WTC11 (cell line): Measurements from ENCODE around the gene FGF18. TPM values are rescaled to one million over a fixed set of nuclear protein-coding genes. Genes with fewer than 3 reads are reported as not detected.

ENCODE experiments used
- ATAC-seq: fragments of 200-7000 bp; cut with Tn5 transposase; 2 replicates; pipeline ENCODE4 v1.10.0; 2021; ENCODE audit warnings: mild to moderate bottlenecking, moderate library complexity
- CTCF ChIA-PET: fragments of 300-600 bp; sonication (Branson Sonifier 250); formaldehyde crosslinking; loops from one replicate; lab custom pipeline; 2021; ENCODE audit warnings: antibody characterized with exemption; lab: Charles Lee
- POLR2A ChIA-PET: fragments of 350-600 bp; sonication (Branson Sonifier 250); formaldehyde crosslinking; loops from one replicate; lab custom pipeline; 2021; ENCODE audit warnings: antibody characterized with exemption; lab: Charles Lee
- DNase-seq: peaks from one replicate; pipeline ENCODE4 v3.0.0; 2021; ENCODE audit warnings: low spot score
- H3K27ac Mint-ChIP-seq: 2 replicates; pipeline ENCODE4 v1.8.0; 2021; ENCODE audit warnings: mixed read lengths
- H3K27me3 Mint-ChIP-seq: 2 replicates; pipeline ENCODE4 v1.8.0; 2021; ENCODE audit warnings: low read depth, mild to moderate bottlenecking, moderate library complexity, mixed read lengths
- H3K36me3 Mint-ChIP-seq: 2 replicates; pipeline ENCODE4 v1.8.0; 2021; ENCODE audit warnings: mixed read lengths
- H3K4me1 Mint-ChIP-seq: 2 replicates; pipeline ENCODE4 v1.8.0; 2022; ENCODE audit warnings: mixed read lengths
- H3K4me3 Mint-ChIP-seq: 2 replicates; pipeline ENCODE4 v1.8.0; 2021; ENCODE audit warnings: mild to moderate bottlenecking, moderate library complexity, mixed read lengths
- H3K9me3 Mint-ChIP-seq: 2 replicates; pipeline ENCODE4 v1.8.0; 2021; ENCODE audit warnings: mixed read lengths
- CBFB ChIP-seq: sonication (generic); formaldehyde crosslinking; IDR thresholded peaks from 2 replicates; pipeline ENCODE4 v1.8.1; 2022; ENCODE audit warnings: mild to moderate bottlenecking, low read depth, missing genetic modification reagents
- CREB1 ChIP-seq: sonication (generic); formaldehyde crosslinking; IDR thresholded peaks from 2 replicates; pipeline ENCODE4 v1.8.0; 2023; ENCODE audit warnings: mild to moderate bottlenecking, missing genetic modification reagents
- ETV6 ChIP-seq: sonication (generic); formaldehyde crosslinking; IDR thresholded peaks from 2 replicates; pipeline ENCODE4 v1.8.1; 2022; ENCODE audit warnings: mild to moderate bottlenecking, missing genetic modification reagents
- GABPB1 ChIP-seq: sonication (generic); formaldehyde crosslinking; IDR thresholded peaks from 2 replicates; pipeline ENCODE4 v1.8.1; 2023; ENCODE audit warnings: mild to moderate bottlenecking, missing genetic modification reagents
- GRHL2 ChIP-seq: fragments of 250-450 bp; sonication (Bioruptor Pico); IDR thresholded peaks from 2 replicates; pipeline ENCODE4 v1.8.0; 2022; ENCODE audit warnings: mild to moderate bottlenecking, moderate library complexity; ENCODE audit not compliant: insufficient replicate concordance, severe bottlenecking
- HMGA2 ChIP-seq: fragments of 250-450 bp; sonication (Bioruptor Pico); IDR thresholded peaks from 2 replicates; pipeline ENCODE4 v1.4.0; 2021; ENCODE audit warnings: mild to moderate bottlenecking, moderate library complexity
- JUN ChIP-seq: sonication (generic); formaldehyde crosslinking; IDR thresholded peaks from 2 replicates; pipeline ENCODE4 v1.8.0; 2023; ENCODE audit warnings: mild to moderate bottlenecking, missing genetic modification reagents
- MXD4 ChIP-seq: fragments of 250-450 bp; sonication (Bioruptor Pico); IDR thresholded peaks from 2 replicates; pipeline ENCODE4 v1.8.0; 2021; ENCODE audit warnings: mild to moderate bottlenecking, moderate library complexity, borderline replicate concordance
- MYBL2 ChIP-seq: sonication (generic); formaldehyde crosslinking; IDR thresholded peaks from 2 replicates; pipeline ENCODE4 v1.8.1; 2023; ENCODE audit warnings: mild to moderate bottlenecking, moderate library complexity, missing genetic modification reagents
- OVOL2 ChIP-seq: fragments of 250-450 bp; sonication (Bioruptor Pico); IDR thresholded peaks from 2 replicates; pipeline ENCODE4 v1.9.0; 2021; ENCODE audit warnings: mild to moderate bottlenecking, borderline replicate concordance
- PRRX2 ChIP-seq: fragments of 250-450 bp; sonication (Bioruptor Pico); IDR thresholded peaks from 2 replicates; pipeline ENCODE4 v1.8.0; 2021; ENCODE audit warnings: mild to moderate bottlenecking
- SP1 ChIP-seq: sonication (generic); formaldehyde crosslinking; conservative IDR thresholded peaks from 2 replicates; pipeline ENCODE4 v1.8.1; 2022; ENCODE audit warnings: missing genetic modification reagents
- TEAD1 ChIP-seq: sonication (generic); formaldehyde crosslinking; IDR thresholded peaks from 2 replicates; pipeline ENCODE4 v1.8.0; 2022; ENCODE audit warnings: mild to moderate bottlenecking, missing genetic modification reagents
- TEAD4 ChIP-seq: sonication (generic); formaldehyde crosslinking; IDR thresholded peaks from 2 replicates; pipeline ENCODE4 v1.8.0; 2022; ENCODE audit warnings: mild to moderate bottlenecking, missing genetic modification reagents
- TP53 ChIP-seq: sonication (generic); formaldehyde crosslinking; IDR thresholded peaks from 2 replicates; pipeline ENCODE4 v1.8.1; 2023; ENCODE audit warnings: mild to moderate bottlenecking, missing genetic modification reagents
- ZBTB21 ChIP-seq: sonication (generic); formaldehyde crosslinking; IDR thresholded peaks from 2 replicates; pipeline ENCODE4 v1.8.1; 2023; ENCODE audit warnings: mild to moderate bottlenecking, missing genetic modification reagents, borderline replicate concordance
- ZNF396 ChIP-seq: fragments of 250-450 bp; sonication (Bioruptor Pico); IDR thresholded peaks from 2 replicates; pipeline ENCODE4 v1.8.0; 2021; ENCODE audit warnings: mild to moderate bottlenecking, moderate library complexity, borderline replicate concordance
- total RNA-seq: library from RNA; stranded (reverse); gene quantifications from 3 replicates; pipeline ENCODE4 v1.2.3, GENCODE V29; 2021
- TF ChIP-seq, protein P1 (sequence below): sonication (generic); formaldehyde crosslinking; IDR thresholded peaks from 2 replicates; pipeline ENCODE4 v1.8.1; 2023; ENCODE audit warnings: mild to moderate bottlenecking, missing genetic modification reagents, borderline replicate concordance
- TF ChIP-seq, protein P2 (sequence below): sonication (generic); formaldehyde crosslinking; conservative IDR thresholded peaks from 2 replicates; pipeline ENCODE4 v1.8.1; 2022; ENCODE audit warnings: mild to moderate bottlenecking, missing genetic modification reagents
- TF ChIP-seq, protein P3 (sequence below): sonication (generic); formaldehyde crosslinking; IDR thresholded peaks from 2 replicates; pipeline ENCODE4 v1.8.0; 2023; ENCODE audit warnings: missing genetic modification reagents
- TF ChIP-seq, protein P4 (sequence below): sonication (generic); formaldehyde crosslinking; IDR thresholded peaks from 2 replicates; pipeline ENCODE4 v1.8.0; 2022; ENCODE audit warnings: mild to moderate bottlenecking, missing genetic modification reagents
- TF ChIP-seq, protein P5 (sequence below): sonication (generic); formaldehyde crosslinking; IDR thresholded peaks from 2 replicates; pipeline ENCODE4 v1.8.0; 2022; ENCODE audit warnings: mild to moderate bottlenecking, missing genetic modification reagents
- TF ChIP-seq, protein P6 (sequence below): sonication (generic); formaldehyde crosslinking; IDR thresholded peaks from 2 replicates; pipeline ENCODE4 v1.8.1; 2023; ENCODE audit warnings: mild to moderate bottlenecking, missing genetic modification reagents
- TF ChIP-seq, protein P7 (sequence below): sonication (generic); formaldehyde crosslinking; IDR thresholded peaks from 2 replicates; pipeline ENCODE4 v1.8.0; 2022; ENCODE audit warnings: mild to moderate bottlenecking, missing genetic modification reagents

FGF18 gene
- total RNA-seq, 1 experiment from 2014 or later = 0.72 TPM

DNA sequence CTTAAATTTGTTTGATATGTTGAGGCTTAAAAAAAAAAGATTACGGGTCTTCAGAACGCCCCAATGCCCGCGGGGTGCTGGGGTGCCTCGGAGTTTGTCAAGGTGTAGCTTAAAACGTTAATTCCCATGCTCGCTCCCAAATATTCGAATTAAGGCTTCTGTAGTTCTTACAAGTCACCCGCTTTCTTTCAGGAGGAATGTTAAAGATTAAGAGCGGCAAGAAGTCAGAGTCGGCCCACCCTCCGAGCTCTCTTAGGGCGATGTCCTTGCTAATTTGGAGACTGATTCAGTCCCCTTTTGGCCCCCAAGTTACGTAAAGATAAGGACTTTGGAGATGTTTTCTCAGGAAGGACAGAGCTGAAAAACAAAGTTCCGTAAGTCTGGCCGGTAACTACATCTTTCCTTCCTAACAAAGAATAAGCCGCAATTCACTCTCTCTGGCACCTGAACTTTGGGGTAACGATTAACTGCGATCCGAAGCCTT lies 32.5 kb upstream of the FGF18 start:
- peak overlapping the region; percentile 99 for H3K27ac Mint-ChIP-seq
- CTCF ChIA-PET = interaction anchor here (1.1 to 1.4 kb wide), 3 partner anchors 21 to 44 kb away, joined by 4 to 6 read pairs (median 5); no protein-coding TSS in a partner anchor
- peak overlapping the region; percentile 98 for H3K4me3 Mint-ChIP-seq
- TF ChIP-seq MYBL2 (CRISPR knock-in tag) (no peak), CREB1 (CRISPR knock-in tag) (no peak), SP1 (no peak)
- TF ChIP-seq, protein P1, sequence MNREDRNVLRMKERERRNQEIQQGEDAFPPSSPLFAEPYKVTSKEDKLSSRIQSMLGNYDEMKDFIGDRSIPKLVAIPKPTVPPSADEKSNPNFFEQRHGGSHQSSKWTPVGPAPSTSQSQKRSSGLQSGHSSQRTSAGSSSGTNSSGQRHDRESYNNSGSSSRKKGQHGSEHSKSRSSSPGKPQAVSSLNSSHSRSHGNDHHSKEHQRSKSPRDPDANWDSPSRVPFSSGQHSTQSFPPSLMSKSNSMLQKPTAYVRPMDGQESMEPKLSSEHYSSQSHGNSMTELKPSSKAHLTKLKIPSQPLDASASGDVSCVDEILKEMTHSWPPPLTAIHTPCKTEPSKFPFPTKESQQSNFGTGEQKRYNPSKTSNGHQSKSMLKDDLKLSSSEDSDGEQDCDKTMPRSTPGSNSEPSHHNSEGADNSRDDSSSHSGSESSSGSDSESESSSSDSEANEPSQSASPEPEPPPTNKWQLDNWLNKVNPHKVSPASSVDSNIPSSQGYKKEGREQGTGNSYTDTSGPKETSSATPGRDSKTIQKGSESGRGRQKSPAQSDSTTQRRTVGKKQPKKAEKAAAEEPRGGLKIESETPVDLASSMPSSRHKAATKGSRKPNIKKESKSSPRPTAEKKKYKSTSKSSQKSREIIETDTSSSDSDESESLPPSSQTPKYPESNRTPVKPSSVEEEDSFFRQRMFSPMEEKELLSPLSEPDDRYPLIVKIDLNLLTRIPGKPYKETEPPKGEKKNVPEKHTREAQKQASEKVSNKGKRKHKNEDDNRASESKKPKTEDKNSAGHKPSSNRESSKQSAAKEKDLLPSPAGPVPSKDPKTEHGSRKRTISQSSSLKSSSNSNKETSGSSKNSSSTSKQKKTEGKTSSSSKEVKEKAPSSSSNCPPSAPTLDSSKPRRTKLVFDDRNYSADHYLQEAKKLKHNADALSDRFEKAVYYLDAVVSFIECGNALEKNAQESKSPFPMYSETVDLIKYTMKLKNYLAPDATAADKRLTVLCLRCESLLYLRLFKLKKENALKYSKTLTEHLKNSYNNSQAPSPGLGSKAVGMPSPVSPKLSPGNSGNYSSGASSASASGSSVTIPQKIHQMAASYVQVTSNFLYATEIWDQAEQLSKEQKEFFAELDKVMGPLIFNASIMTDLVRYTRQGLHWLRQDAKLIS (CRISPR knock-in tag) = peak; percentile 72; the same call in 1 of the 2 replicates
- TF ChIP-seq, all 79 proteins: peak for 1
- ATAC-seq (no peak), DNase-seq (no peak)
- Mint-ChIP-seq H3K27me3 (no peaks in the 10 kb centered on the region; the same call in 1 of the 2 replicates), H3K4me1 (peaks cover 23% of the 10 kb centered on the region), H3K36me3 (peaks cover 40% of the 10 kb centered on the region), H3K9me3 (no peaks in the 10 kb centered on the region)
- POLR2A ChIA-PET = interaction anchor here (0.6 to 0.8 kb wide), 2 partner anchors 451 to 854 kb away, joined by 3 to 4 read pairs; no protein-coding TSS in a partner anchor

DNA sequence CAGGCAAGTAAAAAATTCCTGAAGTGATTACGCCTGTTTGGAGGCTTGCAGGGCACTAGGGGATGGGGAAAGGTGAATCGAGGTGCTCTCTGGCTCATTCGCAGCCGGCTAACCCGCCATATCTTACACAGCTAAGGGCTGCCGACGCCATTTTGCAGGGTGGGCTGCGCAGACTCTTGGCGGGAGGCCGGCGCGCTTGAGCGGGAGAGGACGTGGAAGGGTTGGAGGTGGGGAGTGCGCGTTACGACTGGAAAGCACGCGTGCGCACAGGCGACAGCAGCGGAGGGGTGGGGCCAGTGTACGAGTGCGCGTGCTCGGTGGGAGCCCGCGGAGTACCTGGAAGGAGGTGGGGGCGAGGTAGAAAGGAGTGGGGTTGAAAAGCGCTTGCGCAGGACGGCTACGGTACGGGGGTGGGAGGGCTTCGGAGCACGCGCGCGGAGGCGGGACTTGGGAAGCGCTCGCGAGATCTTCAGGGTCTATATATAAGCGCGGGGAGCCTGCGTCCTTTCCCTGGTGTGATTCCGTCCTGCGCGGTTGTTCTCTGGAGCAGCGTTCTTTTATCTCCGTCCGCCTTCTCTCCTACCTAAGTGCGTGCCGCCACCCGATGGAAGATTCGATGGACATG lies 32.0 kb upstream of the FGF18 start, which contains the start of gene NPM1:
NPM1 (plus strand) TSS at position 505 of the 625 bp plus-strand sequence; CDS start at position 605, 100 bp downstream.
- ChIA-PET POLR2A (interaction anchor here (0.8 kb wide), 1 partner anchor 452 kb away, joined by 3 read pairs; no protein-coding TSS in a partner anchor), CTCF (interaction anchor here (0.6 to 1.4 kb wide), 4 partner anchors 22 to 69 kb away, joined by 3 to 6 read pairs (median 4); no protein-coding TSS in a partner anchor)
- no peaks in the 10 kb centered on the region for H3K9me3 Mint-ChIP-seq
- DNase-seq (peak; percentile 97), ATAC-seq (peak; percentile 90)
- peak within 1 kb of the TSS; percentile 98 for H3K4me3 Mint-ChIP-seq
- H3K4me1 Mint-ChIP-seq = peaks cover 29% of the 10 kb centered on the region
- peak within 1 kb of the TSS; percentile 99 for H3K27ac Mint-ChIP-seq
- H3K36me3 Mint-ChIP-seq = peaks cover 46% of the 10 kb centered on the region
- no peaks in the 10 kb centered on the region; the same call in 1 of the 2 replicates for H3K27me3 Mint-ChIP-seq
- TF ChIP-seq TEAD4 (CRISPR knock-in tag) (peak; percentile 50), ZNF396 (CRISPR knock-in tag) (no peak), OVOL2 (CRISPR knock-in tag) (no peak), TEAD1 (CRISPR knock-in tag) (peak; percentile 54; the same call in 1 of the 2 replicates), PRRX2 (CRISPR knock-in tag) (no peak), GABPB1 (no peak), JUN (no peak; the same call in 1 of the 2 replicates), GRHL2 (CRISPR knock-in tag) (no peak), ZBTB21 (CRISPR knock-in tag) (no peak), MYBL2 (CRISPR knock-in tag) (no peak), ETV6 (CRISPR knock-in tag) (peak; percentile 83), TP53 (CRISPR knock-in tag) (no peak; the same call in 1 of the 2 replicates), CBFB (CRISPR knock-in tag) (no peak), HMGA2 (no peak), SP1 (no peak; the same call in 1 of the 2 replicates), CREB1 (CRISPR knock-in tag) (0 out of 2 replicates have a peak, but pooled peaks have one; percentile 37), MXD4 (CRISPR knock-in tag) (no peak)
- TF ChIP-seq, protein P2, sequence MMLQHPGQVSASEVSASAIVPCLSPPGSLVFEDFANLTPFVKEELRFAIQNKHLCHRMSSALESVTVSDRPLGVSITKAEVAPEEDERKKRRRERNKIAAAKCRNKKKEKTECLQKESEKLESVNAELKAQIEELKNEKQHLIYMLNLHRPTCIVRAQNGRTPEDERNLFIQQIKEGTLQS = no peak
- TF ChIP-seq, protein P3, sequence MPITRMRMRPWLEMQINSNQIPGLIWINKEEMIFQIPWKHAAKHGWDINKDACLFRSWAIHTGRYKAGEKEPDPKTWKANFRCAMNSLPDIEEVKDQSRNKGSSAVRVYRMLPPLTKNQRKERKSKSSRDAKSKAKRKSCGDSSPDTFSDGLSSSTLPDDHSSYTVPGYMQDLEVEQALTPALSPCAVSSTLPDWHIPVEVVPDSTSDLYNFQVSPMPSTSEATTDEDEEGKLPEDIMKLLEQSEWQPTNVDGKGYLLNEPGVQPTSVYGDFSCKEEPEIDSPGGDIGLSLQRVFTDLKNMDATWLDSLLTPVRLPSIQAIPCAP (CRISPR knock-in tag) = 0 out of 2 replicates have a peak, but pooled peaks have one; percentile 63
- TF ChIP-seq, protein P4, sequence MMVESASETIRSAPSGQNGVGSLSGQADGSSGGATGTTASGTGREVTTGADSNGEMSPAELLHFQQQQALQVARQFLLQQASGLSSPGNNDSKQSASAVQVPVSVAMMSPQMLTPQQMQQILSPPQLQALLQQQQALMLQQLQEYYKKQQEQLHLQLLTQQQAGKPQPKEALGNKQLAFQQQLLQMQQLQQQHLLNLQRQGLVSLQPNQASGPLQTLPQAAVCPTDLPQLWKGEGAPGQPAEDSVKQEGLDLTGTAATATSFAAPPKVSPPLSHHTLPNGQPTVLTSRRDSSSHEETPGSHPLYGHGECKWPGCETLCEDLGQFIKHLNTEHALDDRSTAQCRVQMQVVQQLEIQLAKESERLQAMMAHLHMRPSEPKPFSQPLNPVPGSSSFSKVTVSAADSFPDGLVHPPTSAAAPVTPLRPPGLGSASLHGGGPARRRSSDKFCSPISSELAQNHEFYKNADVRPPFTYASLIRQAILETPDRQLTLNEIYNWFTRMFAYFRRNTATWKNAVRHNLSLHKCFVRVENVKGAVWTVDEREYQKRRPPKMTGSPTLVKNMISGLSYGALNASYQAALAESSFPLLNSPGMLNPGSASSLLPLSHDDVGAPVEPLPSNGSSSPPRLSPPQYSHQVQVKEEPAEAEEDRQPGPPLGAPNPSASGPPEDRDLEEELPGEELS (CRISPR knock-in tag) = peak; percentile 54; the same call in 1 of the 2 replicates
- TF ChIP-seq, protein P5, sequence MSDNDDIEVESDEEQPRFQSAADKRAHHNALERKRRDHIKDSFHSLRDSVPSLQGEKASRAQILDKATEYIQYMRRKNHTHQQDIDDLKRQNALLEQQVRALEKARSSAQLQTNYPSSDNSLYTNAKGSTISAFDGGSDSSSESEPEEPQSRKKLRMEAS = peak; percentile 88
- TF ChIP-seq, protein P6, sequence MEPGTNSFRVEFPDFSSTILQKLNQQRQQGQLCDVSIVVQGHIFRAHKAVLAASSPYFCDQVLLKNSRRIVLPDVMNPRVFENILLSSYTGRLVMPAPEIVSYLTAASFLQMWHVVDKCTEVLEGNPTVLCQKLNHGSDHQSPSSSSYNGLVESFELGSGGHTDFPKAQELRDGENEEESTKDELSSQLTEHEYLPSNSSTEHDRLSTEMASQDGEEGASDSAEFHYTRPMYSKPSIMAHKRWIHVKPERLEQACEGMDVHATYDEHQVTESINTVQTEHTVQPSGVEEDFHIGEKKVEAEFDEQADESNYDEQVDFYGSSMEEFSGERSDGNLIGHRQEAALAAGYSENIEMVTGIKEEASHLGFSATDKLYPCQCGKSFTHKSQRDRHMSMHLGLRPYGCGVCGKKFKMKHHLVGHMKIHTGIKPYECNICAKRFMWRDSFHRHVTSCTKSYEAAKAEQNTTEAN = no peak
- TF ChIP-seq, protein P7, sequence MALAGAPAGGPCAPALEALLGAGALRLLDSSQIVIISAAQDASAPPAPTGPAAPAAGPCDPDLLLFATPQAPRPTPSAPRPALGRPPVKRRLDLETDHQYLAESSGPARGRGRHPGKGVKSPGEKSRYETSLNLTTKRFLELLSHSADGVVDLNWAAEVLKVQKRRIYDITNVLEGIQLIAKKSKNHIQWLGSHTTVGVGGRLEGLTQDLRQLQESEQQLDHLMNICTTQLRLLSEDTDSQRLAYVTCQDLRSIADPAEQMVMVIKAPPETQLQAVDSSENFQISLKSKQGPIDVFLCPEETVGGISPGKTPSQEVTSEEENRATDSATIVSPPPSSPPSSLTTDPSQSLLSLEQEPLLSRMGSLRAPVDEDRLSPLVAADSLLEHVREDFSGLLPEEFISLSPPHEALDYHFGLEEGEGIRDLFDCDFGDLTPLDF (CRISPR knock-in tag) = peak; percentile 15; the same call in 1 of the 2 replicates
